ENCODE results near the gene KLHDC4. TPM values are rescaled to one million over a fixed set of nuclear protein-coding genes. Genes with fewer than 3 reads are reported as not detected.
A peak's percentile ranks its signal among the peaks of the same experiment; 100 is the strongest.

The KLHDC4 gene
- total RNA-seq, 2 experiments from 2014 or later = 82.1 to 84.9 TPM

DNA sequence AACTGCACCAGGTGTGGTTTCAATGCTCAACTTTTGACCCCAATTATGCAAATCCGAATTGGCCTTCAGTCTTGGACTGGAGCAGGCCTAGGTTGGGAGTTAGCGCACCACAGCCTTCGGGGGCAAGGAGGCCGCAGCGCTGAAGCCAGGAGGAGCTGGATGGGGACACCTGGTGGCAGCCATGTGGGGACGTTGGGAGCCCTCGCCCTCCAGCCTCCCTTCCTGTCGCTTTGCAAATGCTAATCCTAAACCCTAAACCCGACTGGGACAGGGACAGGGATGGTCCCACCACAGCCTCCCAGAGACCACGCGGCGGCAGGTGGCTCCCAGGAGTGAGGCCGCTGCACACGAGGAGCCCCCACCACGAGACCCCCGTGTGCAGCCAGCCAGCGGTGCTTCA lies 58.7 kb downstream of the KLHDC4 start:
- Mint-ChIP-seq H3K36me3 (ENCODE audit: low read depth) (peaks cover 34% of the 10 kb centered on the region), H3K9me3 (no peaks in the 10 kb centered on the region), H3K27ac (no peak overlapping the region), H3K4me3 (no peak overlapping the region), H3K4me1 (peaks cover 23% of the 10 kb centered on the region), H3K27me3 (no peaks in the 10 kb centered on the region)
- CTCF ChIA-PET = no interaction called here
- DNase-seq = no peak
- POLR2A ChIA-PET = no interaction called here

DNA sequence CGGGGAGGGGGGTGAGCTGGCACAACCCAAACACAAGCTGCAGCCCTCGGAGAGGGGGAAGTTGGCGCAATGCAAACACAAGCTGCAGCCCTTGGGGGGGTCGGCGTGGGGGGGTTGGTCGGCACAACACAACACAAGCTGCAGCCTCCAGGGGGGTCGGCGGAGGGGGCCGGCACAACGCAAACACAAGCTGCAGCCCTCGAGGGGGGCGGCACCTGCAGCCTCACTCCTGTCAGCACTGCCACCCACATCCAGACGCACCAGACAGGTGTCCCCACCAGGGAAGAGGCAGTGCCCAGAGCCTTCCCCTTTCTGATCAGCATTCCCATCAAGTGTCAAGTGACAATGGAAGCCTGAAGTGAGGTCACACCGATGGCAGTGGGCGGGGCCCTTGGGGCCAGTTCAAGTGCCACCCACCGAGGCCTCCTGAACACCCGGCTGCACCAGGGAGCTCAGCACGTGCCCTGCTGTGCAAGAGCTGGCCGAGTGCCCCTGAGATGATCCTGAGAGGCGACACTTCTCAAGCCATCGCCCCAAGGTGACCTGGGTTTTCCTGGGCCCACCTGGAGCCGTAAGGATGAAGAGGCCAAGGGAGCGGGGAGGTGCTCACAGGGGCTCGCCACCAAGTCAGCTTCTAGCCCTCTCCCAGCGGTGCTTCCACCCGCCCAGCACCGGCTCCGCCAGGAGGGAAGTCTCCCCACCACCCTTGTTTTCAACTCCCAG lies 59.3 kb downstream of the KLHDC4 start:
- ChIA-PET CTCF (interaction anchor here (1.5 kb wide), 1 partner anchor 165 kb away, joined by 3 read pairs; no protein-coding TSS in a partner anchor), POLR2A (interaction anchor here (0.5 to 1.2 kb wide), 2 partner anchors 9 to 28 kb away, joined by 3 read pairs; no protein-coding TSS in a partner anchor)
- Mint-ChIP-seq H3K4me1 (peaks cover 30% of the 10 kb centered on the region), H3K4me3 (no peak overlapping the region), H3K9me3 (no peaks in the 10 kb centered on the region), H3K36me3 (ENCODE audit: low read depth) (peaks cover 34% of the 10 kb centered on the region), H3K27ac (no peak overlapping the region), H3K27me3 (no peaks in the 10 kb centered on the region)
- DNase-seq = no peak

DNA sequence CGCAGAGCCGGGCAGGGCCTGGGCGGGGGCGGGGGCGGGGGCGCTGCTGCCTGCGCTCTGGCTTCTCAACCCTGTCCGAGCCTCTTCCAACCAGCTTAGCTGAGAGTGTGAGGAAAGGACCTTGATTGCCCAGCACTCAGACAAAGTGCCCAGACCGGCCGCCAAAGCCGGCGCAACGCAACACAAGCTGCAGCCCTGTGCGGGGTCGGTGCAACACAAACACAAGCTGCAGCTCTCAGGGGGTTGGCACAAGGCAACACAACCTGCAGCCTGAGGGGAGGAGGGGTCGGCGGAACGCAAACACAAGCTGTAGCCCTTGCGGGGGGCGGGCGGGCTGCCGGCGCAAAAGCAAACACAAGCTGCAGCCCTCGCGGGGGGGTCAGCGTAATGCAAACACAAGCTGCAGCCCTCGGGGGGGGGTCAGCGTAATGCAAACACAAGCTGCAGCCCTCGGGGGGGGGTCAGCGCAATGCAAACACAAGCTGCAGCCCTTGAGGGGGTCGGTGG lies 60.0 kb downstream of the KLHDC4 start:
- CTCF ChIA-PET = interaction anchor here (1.5 kb wide), 1 partner anchor 165 kb away, joined by 3 read pairs; no protein-coding TSS in a partner anchor
- Mint-ChIP-seq H3K27ac (no peak overlapping the region), H3K4me1 (peaks cover 36% of the 10 kb centered on the region), H3K4me3 (no peak overlapping the region), H3K36me3 (ENCODE audit: low read depth) (peaks cover 36% of the 10 kb centered on the region), H3K9me3 (no peaks in the 10 kb centered on the region), H3K27me3 (no peaks in the 10 kb centered on the region)
- DNase-seq = no peak
- POLR2A ChIA-PET = interaction anchor here (0.5 to 1.2 kb wide), 2 partner anchors 9 to 29 kb away, joined by 3 read pairs; no protein-coding TSS in a partner anchor

DNA sequence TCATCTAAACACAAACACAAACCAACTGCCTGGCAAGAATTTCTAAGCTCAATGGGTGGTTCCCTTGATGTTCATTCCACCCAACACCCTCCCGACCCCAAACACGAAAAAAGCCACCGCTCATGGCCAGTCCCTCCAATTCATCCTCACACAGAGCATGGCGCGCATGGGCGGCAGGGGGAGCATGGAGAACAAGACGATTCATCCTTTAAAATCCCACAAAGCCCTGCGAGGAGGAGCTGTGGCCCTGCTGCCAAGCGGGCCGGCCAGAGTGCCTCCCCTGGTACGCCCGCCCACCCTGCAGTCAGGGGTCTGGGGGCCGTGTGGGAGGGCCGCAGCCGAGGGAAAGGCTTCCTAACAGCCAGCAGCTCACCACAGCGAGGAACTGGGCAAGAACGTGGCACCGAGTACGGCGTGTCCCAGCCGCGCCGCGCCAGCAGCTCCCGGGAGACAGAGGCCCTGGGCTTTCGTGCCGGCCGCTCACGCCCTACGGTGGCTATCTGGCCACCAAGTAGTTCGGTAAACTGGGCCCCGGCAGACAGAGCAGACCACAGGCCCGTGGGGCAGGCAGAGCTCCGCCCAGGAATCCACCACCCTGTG lies 60.9 kb downstream of the KLHDC4 start:
- ChIA-PET POLR2A (no interaction called here), CTCF (interaction anchor here (1.5 kb wide), 1 partner anchor 166 kb away, joined by 3 read pairs; no protein-coding TSS in a partner anchor)
- H3K36me3 Mint-ChIP-seq (ENCODE audit: low read depth) = peaks cover 34% of the 10 kb centered on the region
- H3K4me3 Mint-ChIP-seq = no peak overlapping the region
- H3K27me3 Mint-ChIP-seq = no peaks in the 10 kb centered on the region
- H3K9me3 Mint-ChIP-seq = no peaks in the 10 kb centered on the region
- DNase-seq = no peak
- H3K27ac Mint-ChIP-seq = peak overlapping the region; percentile 36
- peaks cover 41% of the 10 kb centered on the region for H3K4me1 Mint-ChIP-seq

DNA sequence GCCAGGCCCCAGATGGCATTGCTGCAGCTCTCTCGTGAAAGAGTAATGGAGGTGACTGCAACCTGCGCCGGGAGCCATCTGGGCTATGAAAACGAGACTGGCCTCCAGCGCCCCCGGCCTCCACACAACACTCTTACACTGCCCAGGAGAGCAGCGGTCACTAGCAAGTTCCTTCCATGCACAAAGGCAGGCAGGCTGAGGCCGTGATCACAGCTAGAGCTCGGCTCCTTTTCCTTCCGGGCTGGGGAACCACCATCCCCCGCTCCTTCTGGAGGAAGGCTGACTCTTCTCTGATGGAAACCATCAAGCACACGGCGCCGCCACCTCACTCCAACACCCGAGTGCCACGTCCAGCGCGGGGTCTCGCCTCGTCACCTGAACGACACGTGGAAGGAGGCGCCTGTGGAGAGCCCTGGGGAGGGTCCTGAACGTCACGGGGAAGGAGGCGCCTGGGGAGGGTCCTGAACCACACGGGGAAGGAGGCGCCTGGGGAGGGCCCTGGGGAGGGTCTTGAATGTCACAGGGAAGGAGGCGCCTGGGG lies 61.9 kb downstream of the KLHDC4 start:
- no peak overlapping the region for H3K4me3 Mint-ChIP-seq
- no peak for DNase-seq
- peaks cover 49% of the 10 kb centered on the region for H3K4me1 Mint-ChIP-seq
- CTCF ChIA-PET = interaction anchor here (1.8 kb wide), 1 partner anchor 21 kb away, joined by 3 read pairs; no protein-coding TSS in a partner anchor
- peaks cover 34% of the 10 kb centered on the region for H3K36me3 Mint-ChIP-seq (ENCODE audit: low read depth)
- H3K27me3 Mint-ChIP-seq = no peaks in the 10 kb centered on the region
- H3K9me3 Mint-ChIP-seq = no peaks in the 10 kb centered on the region
- no peak overlapping the region for H3K27ac Mint-ChIP-seq
- POLR2A ChIA-PET = no interaction called here

DNA sequence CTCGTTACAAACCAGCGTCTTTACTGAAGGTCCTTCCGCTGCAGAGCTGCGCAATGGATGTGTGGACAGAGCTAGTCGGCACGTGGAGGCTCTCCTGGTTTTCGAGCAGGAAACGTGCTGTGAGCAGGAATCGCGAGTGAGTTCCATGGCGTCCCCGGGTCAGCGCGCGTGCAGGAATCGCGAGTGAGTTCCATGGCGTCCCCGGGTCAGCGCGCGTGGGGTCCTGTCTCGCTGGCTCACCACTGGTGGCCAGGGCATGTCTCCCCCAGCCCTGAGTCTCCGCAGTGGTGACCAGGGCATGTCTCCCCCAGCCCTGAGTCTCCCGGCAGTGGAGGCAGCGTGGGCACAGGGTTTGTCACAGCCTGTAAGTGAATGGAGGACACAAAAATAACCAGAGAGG lies 62.7 kb downstream of the KLHDC4 start:
- POLR2A ChIA-PET = interaction anchor here (0.7 to 1.1 kb wide), 3 partner anchors 11 to 63 kb away, joined by 3 to 5 read pairs (median 4); partner anchors contain the start of gene KLHDC4
- H3K9me3 Mint-ChIP-seq = no peaks in the 10 kb centered on the region

DNA sequence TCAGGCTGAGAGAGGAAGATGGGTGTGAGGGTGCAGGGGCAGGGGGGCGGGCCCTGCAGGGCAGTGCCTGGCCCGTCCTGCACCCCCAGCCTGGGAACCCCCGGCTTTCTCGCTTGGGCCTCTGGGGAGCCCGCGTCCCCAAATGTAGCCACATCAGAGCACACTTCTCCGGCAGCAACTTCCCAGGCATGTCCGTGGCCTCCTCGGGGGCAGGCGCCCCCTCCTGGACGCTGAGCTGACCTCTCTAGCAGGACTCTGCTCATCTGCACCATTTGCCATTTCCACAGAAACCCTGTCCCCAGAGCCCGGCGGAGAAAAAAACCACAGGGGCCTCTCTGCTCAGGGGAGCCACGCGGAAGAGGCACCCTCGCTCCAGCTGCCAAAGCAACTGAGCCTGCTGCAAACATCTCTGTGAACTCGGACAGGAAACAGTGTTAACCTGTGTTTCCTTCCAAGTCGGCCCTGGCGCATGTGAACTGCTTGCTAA lies 63.4 kb downstream of the KLHDC4 start:
- CTCF ChIA-PET = interaction anchor here (0.9 to 1.8 kb wide), 6 partner anchors 11 to 318 kb away, joined by 3 to 8 read pairs (median 4); partner anchors contain the start of genes FBXO31 and KLHDC4
- H3K9me3 Mint-ChIP-seq = no peaks in the 10 kb centered on the region
- peaks cover 62% of the 10 kb centered on the region for H3K4me1 Mint-ChIP-seq
- POLR2A ChIA-PET = interaction anchor here (0.7 to 2.4 kb wide), 5 partner anchors 8 to 66 kb away, joined by 3 to 8 read pairs (median 4); partner anchors contain the start of gene KLHDC4
- H3K36me3 Mint-ChIP-seq (ENCODE audit: low read depth) = peaks cover 31% of the 10 kb centered on the region
- peak overlapping the region; percentile 82 for H3K27ac Mint-ChIP-seq
- peak; percentile 62 for DNase-seq
- H3K4me3 Mint-ChIP-seq = peak overlapping the region; percentile 8
- H3K27me3 Mint-ChIP-seq = no peaks in the 10 kb centered on the region

More for the DNA sequence above, 62.7 kb downstream of the KLHDC4 start:
- Mint-ChIP-seq H3K27ac (peak overlapping the region; percentile 82), H3K4me3 (no peak overlapping the region), H3K4me1 (peaks cover 58% of the 10 kb centered on the region), H3K27me3 (no peaks in the 10 kb centered on the region), H3K36me3 (ENCODE audit: low read depth) (peaks cover 30% of the 10 kb centered on the region)
- CTCF ChIA-PET = interaction anchor here (0.9 to 1.8 kb wide), 6 partner anchors 11 to 319 kb away, joined by 3 to 8 read pairs (median 4); partner anchors contain the start of genes FBXO31 and KLHDC4
- no peak for DNase-seq

DNA sequence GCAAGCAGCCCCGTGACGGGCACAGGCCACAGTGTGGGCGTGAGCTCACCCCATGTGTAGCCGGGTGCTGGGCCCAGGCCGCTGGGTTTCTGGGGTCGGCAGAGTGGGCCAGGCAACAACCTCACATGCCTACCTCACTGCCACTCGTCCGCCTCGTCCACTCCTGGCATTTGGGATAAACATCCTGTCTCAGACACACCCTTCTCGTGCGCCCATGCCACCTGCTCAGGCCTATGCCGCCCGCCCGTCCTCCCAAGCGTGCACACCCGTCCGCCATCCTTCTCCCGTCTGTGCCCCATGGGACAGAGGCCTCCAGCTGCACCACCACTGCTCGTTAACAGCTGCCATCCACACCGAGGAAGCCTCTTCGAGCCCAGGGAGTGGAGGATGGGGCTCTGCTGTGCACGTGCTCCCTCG lies 64.3 kb downstream of the KLHDC4 start:
- peaks cover 62% of the 10 kb centered on the region for H3K4me1 Mint-ChIP-seq
- DNase-seq = no peak
- H3K27ac Mint-ChIP-seq = peak overlapping the region; percentile 48
- no peaks in the 10 kb centered on the region for H3K9me3 Mint-ChIP-seq
- no peaks in the 10 kb centered on the region for H3K27me3 Mint-ChIP-seq
- CTCF ChIA-PET = no interaction called here
- peaks cover 32% of the 10 kb centered on the region for H3K36me3 Mint-ChIP-seq (ENCODE audit: low read depth)
- POLR2A ChIA-PET = interaction anchor here (1.2 to 2.4 kb wide), 3 partner anchors 9 to 67 kb away, joined by 3 to 9 read pairs (median 8); partner anchors contain the start of gene KLHDC4
- H3K4me3 Mint-ChIP-seq = no peak overlapping the region

DNA sequence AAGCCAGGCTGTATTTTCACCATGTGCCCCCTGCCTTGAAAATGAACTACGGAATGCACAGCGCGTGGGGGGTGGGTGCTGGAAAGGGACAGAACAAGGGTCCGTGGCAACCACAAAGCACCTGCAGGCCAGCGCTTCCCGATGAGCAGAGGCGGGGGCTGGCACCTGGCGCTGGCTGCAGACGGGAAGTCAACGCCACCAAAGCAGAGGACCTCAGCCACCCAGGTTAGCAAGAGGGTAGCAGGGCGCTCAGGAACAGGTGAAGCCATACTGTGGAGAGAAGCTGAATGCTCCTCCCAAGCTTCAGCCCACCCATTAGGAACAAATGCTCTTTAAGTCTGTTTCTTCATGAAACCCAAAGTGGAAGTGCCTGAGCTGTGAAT lies 64.7 kb downstream of the KLHDC4 start:
- no peak for DNase-seq
- H3K9me3 Mint-ChIP-seq = no peaks in the 10 kb centered on the region
- H3K27ac Mint-ChIP-seq = peak overlapping the region; percentile 60
- ChIA-PET CTCF (interaction anchor here (0.6 kb wide), 1 partner anchor 16 kb away, joined by 5 read pairs; no protein-coding TSS in a partner anchor), POLR2A (interaction anchor here (1.2 to 2.4 kb wide), 3 partner anchors 10 to 68 kb away, joined by 3 to 9 read pairs (median 8); partner anchors contain the start of gene KLHDC4)
- no peak overlapping the region for H3K4me3 Mint-ChIP-seq
- H3K36me3 Mint-ChIP-seq (ENCODE audit: low read depth) = peaks cover 34% of the 10 kb centered on the region
- peaks cover 62% of the 10 kb centered on the region for H3K4me1 Mint-ChIP-seq
- no peaks in the 10 kb centered on the region for H3K27me3 Mint-ChIP-seq

DNA sequence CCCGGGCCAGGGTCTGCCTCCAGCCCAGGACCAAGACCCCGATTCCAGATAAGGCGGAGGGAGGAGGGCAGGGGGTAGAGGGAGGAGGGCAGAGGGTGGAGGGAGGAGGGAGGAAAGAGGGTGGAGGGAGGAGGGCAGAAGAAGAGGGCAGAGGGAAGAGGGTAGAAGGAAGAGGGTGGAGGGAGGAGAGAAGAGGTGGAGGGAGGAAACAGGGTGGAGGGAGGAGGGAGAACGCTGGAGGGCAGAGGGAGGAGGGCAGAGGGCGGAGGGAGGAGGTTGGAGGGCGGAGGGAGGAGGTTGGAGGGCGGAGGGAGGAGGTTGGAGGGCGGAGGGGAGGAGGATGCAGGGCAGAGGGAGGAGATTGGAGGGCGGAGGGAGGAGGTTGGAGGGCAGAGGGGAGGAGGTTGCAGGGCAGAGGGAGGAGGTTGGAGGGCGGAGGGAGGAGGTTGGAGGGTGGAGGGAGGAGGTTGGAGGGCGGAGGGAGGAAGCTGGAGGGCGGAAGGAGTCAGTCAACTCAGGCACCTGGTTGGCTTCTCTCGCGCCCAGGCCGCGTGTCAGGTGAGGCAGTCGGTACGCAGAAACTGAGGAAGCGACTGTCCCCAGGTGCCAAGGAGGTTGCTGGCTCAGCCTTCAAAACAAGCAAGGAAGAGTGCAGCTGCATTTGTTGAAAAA lies 65.2 kb downstream of the KLHDC4 start:
- ChIA-PET POLR2A (interaction anchor here (1.2 to 2.4 kb wide), 3 partner anchors 10 to 68 kb away, joined by 3 to 9 read pairs (median 8); partner anchors contain the start of gene KLHDC4), CTCF (interaction anchor here (0.6 kb wide), 1 partner anchor 16 kb away, joined by 5 read pairs; no protein-coding TSS in a partner anchor)
- DNase-seq = peak; percentile 44
- Mint-ChIP-seq H3K4me3 (no peak overlapping the region), H3K9me3 (no peaks in the 10 kb centered on the region), H3K27me3 (no peaks in the 10 kb centered on the region), H3K27ac (peak overlapping the region; percentile 60), H3K36me3 (ENCODE audit: low read depth) (peaks cover 37% of the 10 kb centered on the region), H3K4me1 (peaks cover 62% of the 10 kb centered on the region)

DNA sequence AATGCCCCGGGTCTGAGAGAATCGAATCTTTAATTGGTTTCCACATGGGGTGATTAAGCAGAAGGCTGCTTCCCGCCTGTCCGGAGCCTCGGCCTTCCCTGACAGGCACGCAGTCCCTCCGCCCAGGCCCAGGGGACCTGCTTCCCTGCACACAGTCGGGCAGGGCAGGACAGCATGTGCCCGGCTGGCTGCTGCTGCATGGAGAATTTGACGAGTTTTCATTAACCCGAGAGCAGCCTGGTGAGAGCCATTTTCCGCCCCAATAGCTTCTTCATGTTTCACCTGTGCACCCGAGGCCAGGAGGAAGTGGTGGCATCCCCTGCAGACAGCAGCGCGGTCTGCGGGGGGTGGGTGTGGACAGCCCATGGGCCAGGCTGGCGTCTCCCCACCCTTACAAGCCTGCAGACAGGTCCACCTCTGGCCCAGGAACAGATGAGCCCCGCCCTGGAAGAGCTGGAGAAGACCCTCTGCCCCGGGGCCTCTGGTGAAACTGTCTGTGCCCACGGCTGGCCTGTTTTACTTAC lies 67.0 kb downstream of the KLHDC4 start:
- H3K4me3 Mint-ChIP-seq = no peak overlapping the region
- POLR2A ChIA-PET = no interaction called here
- H3K27me3 Mint-ChIP-seq = no peaks in the 10 kb centered on the region
- H3K9me3 Mint-ChIP-seq = no peaks in the 10 kb centered on the region
- H3K27ac Mint-ChIP-seq = peak overlapping the region; percentile 74
- peaks cover 37% of the 10 kb centered on the region for H3K36me3 Mint-ChIP-seq (ENCODE audit: low read depth)
- DNase-seq = peak; percentile 24
- CTCF ChIA-PET = no interaction called here
- H3K4me1 Mint-ChIP-seq = peaks cover 55% of the 10 kb centered on the region

DNA sequence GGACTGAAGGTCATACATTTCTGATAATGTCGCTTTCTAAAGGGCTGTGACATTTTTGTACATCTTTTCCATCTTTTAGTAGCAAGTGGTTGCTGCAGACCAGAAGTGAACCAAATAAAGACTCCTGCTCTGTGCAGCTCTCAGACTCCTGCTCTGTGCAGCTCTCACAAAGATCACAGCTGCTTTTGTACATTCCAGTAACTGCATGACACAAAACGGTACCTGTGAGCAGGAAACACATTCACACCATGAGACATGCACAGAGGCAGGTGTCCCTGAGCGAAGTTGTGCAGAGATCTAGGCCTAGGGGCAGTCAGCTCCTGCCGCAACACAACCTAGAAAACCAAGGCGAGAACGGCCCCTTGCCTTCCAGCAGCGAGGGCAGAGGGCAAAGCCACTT lies 67.5 kb downstream of the KLHDC4 start:
- Mint-ChIP-seq H3K4me3 (no peak overlapping the region), H3K36me3 (ENCODE audit: low read depth) (peaks cover 34% of the 10 kb centered on the region), H3K27me3 (no peaks in the 10 kb centered on the region), H3K4me1 (peaks cover 50% of the 10 kb centered on the region), H3K27ac (peak overlapping the region; percentile 74), H3K9me3 (no peaks in the 10 kb centered on the region)
- peak; percentile 24 for DNase-seq
- CTCF ChIA-PET = no interaction called here
- POLR2A ChIA-PET = no interaction called here
